Measurements from ENCODE around the gene RABGAP1L.
"Not testable (repeated sequence)": the region's sequence is repeated elsewhere in the genome, so short reads cannot be mapped to it uniquely, and the experiment has no call there.

RABGAP1L gene

GRCh38 chr1:174617905-174618304 lies 458.6 kb downstream of the RABGAP1L start:
- not testable (repeated sequence) for DNase-seq

- no peak for DNase-seq
Measured at GRCh38 chr1:174623324-174624035, 464.2 kb downstream of the RABGAP1L start.

GRCh38 chr1:174626031-174627025 lies 467.0 kb downstream of the RABGAP1L start:
- no peak for DNase-seq

GRCh38 chr1:174637487-174637886 lies 478.2 kb downstream of the RABGAP1L start:
- DNase-seq, result no peak

- no peak for DNase-seq
Measured at GRCh38 chr1:174639461-174639860, 480.1 kb downstream of the RABGAP1L start.

- DNase-seq, result no peak
Measured at GRCh38 chr1:174640783-174641182, 481.5 kb downstream of the RABGAP1L start.

GRCh38 chr1:174642393-174642792 lies 483.1 kb downstream of the RABGAP1L start:
- DNase-seq, result no peak

GRCh38 chr1:174643206-174643605 lies 483.9 kb downstream of the RABGAP1L start:
- DNase-seq, result no peak

GRCh38 chr1:174649572-174649971 lies 490.3 kb downstream of the RABGAP1L start:
- DNase-seq, result not testable (repeated sequence)

- no peak for DNase-seq
Measured at GRCh38 chr1:174652569-174653280, 493.4 kb downstream of the RABGAP1L start.

GRCh38 chr1:174654560-174654959 lies 495.2 kb downstream of the RABGAP1L start:
- DNase-seq, result no peak

- DNase-seq, result no peak
Measured at GRCh38 chr1:174656409-174657059, 497.2 kb downstream of the RABGAP1L start.

- no peak for DNase-seq
Measured at GRCh38 chr1:174657411-174657810, 498.1 kb downstream of the RABGAP1L start.

- no peak for DNase-seq
Measured at GRCh38 chr1:174657893-174658292, 498.6 kb downstream of the RABGAP1L start.

- no peak for DNase-seq
Measured at GRCh38 chr1:174659823-174660222, 500.5 kb downstream of the RABGAP1L start.

- no peak for DNase-seq
Measured at GRCh38 chr1:174660476-174660875, 501.2 kb downstream of the RABGAP1L start.

- no peak for DNase-seq
Measured at GRCh38 chr1:174663358-174663757, 504.0 kb downstream of the RABGAP1L start.

GRCh38 chr1:174666248-174666647 lies 506.9 kb downstream of the RABGAP1L start:
- no peak for DNase-seq

- no peak for DNase-seq
Measured at GRCh38 chr1:174671826-174672225, 512.5 kb downstream of the RABGAP1L start.

- DNase-seq, result no peak
Measured at GRCh38 chr1:174676856-174677255, 517.5 kb downstream of the RABGAP1L start.

- no peak for DNase-seq
Measured at GRCh38 chr1:174678657-174679056, 519.3 kb downstream of the RABGAP1L start.

GRCh38 chr1:174680101-174680500 lies 520.8 kb downstream of the RABGAP1L start:
- DNase-seq, result no peak

Measured in CD4-positive, alpha-beta T cell treated with Interleukin-4 for 4 hours (primary cell).